ENCODE results near the gene ARHGAP22.
A peak's percentile ranks its signal among the peaks of the same experiment; 100 is the strongest.

The ARHGAP22 gene

GRCh38 chr10:48495282-48496045 lies 109.4 kb downstream of the ARHGAP22 start:
- DNase-seq: no peak

DNA sequence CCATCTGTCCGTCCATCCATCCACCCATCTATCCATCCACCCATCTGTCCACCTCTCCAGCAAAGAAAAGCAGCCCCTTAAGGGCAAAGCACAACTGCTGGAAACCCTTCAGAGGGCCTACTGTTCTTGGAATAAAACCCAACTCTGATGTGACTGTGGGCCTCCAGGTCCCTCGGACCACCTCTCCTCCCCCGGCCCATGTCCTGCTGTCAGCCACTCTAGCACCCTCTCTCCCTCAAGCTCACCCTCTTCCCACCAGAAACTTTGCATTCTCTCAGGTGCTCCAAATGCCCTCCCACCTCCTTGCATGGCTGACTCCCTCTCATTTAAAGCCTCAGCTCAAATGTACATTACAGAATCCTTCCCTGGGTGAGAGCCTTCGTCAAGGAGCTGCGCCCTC lies 110.3 kb downstream of the ARHGAP22 start:
- no peak for DNase-seq

DNA sequence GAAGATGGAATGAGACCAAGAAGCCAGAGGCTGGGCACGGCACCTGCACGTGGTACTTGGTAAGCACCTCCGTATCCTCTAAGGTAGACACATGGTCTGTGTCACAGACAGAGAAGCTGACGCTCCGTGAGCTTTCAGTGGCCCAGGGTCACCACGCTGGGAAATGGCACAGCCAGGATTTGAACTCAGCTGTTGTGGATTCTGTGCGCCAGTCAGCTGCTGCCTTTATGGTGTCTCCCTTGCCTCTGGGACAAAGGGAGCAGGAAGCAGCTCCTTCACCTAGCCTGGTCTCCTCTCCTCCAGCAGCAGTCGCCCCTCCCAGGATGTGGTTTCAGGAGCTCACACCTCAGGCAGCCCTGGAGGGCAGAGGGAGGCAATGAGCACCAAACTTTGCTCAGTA lies 110.8 kb downstream of the ARHGAP22 start:
- no peak for DNase-seq

DNA sequence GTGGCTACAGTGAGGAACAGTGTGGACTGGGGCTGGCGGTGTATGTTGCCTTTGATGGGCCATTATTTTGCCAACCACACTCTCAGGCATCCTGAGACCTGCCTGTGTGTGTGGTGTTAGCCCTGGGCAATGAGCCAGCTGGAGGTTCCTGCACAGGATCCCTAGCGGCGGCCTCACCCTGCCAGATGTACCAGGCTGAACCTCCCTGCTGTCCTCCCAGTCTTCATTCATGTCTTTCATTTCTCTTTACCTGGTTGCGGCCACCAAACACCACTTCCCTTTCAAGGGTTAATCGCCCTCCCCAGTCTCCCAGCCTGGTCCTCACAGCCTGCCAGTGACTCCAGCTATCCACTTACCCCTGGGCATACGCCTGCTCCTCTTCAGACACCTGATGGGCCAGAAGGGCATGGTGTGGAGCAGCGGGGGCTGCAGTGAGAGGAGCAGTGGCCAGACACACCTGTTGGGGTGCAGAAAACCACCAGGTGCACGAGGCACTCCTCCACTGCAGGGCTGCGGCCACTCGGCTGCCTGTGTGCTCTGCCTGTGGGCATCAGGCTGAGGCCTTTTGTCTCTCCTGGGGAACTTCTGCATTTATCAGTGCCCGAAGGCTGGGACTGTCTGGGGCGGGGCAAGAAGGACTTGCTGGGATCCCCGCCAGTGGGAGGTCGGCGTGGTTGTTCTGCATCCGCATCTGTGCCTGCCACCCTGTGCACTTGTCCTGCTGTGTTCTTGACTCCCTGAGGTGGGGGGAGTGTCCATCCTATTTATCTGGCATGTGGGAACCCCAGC lies 111.6 kb downstream of the ARHGAP22 start:
- peak; percentile 11 for DNase-seq

DNA sequence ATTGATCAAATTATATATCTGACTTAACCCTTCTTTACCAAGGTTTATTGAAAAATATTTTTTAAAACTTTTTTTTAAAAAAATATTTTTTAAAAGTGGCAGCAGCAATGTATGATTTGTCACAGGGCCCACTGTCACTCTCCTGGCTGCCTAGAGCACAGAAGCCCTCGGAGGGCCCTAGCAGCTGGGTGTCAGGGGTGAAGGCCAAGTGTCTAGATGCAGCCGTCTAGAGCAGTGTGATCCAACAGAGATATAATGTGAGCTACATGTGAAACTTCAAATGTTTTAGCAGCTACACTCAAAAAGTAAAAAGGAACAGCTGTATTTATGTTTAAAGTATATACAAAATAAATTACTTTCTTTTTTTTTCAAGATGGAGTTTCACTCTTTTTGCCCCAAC lies 112.7 kb downstream of the ARHGAP22 start:
- DNase-seq: no peak

DNA sequence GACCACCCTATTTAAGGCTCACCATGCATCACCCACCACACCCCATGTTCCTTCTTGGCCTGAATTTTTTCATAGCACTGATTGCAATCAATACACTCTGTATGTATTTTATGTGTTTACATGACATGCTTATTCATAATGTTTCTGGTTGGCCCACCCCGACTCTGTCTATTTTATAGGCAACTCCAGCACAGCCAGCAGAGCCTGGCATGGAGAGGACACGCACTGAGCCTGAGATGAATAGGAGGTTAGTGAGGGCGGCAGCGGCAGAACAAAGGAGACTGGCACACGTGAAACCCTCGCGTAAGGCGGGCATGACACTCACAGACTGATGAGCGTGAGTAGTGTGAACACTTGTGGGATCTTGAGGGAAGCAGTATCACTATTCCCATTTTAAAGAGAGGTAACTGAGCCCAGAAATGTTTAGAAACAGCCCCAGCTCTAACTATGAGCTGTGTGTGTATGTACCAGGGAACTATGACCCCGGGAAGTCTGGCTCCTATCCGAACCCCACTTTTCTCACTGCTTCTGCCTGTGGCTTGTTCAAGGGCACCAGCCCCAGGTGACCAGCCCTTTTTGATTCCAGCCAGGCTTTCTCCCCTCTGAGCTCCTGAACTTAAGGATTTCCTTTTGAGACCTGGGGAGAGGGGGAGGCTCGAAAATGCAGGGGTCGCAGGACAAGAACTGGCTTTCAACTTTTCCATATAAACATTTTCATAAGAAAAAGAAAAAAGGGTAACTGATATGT lies 113.3 kb downstream of the ARHGAP22 start:
- no peak for DNase-seq

DNA sequence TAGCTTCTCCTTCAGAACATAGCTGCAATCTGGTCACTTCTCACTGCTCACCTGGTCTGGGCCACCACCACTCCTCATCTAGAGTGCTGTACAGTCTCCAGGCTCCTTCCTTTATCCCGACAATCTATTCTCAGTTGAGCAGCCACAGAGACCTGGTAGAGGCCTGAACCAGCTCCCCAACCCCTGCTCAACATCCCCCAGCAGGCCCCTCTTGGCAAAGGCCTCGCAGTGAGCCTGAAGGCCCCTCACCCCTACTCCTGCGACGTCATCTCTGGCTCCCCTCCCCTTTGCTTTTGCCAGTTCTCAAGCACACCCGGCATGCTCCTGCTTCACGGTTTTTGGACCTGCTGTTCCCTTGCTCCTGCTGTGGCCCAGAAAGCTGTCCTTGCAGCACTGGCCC lies 113.9 kb downstream of the ARHGAP22 start:
- no peak for DNase-seq

GRCh38 chr10:48490571-48490940 lies 114.3 kb downstream of the ARHGAP22 start:
- no peak for DNase-seq

- no peak for DNase-seq
Observed at GRCh38 chr10:48489099-48489498, 115.8 kb downstream of the ARHGAP22 start.

DNA sequence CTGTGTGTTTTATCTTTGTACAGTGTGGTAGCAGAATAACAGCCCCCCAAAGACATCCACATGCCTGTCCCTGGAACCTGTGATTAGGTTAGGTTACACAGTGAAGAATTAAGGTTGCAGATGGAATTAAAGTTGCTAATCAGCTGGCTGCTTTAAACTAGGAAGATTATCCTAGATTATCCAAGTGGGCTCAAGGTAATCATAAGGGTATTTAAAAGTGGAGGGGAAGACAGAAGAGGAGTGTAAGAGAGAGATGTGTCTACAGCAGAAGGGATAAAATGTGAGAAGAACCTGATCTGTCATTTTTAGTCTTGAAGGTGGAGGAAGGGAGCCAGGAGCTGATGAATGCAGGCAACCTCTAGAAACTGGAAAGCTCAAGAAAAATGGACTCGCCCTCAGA lies 117.6 kb downstream of the ARHGAP22 start:
- DNase-seq: no peak

GRCh38 chr10:48485711-48486110 lies 119.2 kb downstream of the ARHGAP22 start:
- no peak for DNase-seq

DNA sequence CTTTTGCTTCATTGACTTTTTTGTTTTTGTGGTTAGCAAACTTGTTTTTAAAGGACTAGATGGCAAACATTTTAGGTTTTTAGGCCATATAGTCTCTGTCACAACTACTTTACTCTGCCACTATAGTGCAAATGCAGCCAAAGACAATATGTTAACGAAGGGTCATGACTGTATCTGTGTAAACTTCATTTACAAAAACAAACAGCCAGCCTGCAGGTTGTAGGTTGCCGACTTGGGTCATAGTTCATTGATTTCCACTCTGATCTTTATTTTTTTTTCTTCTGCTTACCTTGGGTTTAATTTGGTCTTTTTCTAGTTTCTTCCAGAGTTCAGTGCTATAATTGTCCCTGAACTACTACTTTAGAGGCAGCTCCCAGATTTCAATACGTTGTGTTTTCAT lies 120.0 kb downstream of the ARHGAP22 start:
- DNase-seq: no peak

DNA sequence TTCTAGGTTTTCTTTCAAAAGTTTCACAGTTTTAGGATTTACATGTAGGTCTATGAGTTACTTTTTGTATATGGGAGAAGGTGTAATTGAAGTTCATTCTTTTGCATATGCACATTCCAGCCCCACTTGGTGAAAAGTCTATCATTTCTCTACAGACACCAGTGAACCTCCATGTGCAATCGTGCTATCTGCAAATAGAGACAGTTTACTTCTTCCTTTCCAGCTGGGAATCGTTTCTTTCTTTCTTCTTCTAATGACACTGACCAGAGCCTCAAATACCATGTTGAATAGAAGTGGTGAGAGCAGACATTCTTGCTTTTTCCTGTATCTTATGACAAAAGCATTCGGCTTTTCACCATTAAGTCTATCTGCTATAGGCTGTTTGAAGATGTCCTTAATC lies 122.7 kb downstream of the ARHGAP22 start:
- DNase-seq: no peak

DNA sequence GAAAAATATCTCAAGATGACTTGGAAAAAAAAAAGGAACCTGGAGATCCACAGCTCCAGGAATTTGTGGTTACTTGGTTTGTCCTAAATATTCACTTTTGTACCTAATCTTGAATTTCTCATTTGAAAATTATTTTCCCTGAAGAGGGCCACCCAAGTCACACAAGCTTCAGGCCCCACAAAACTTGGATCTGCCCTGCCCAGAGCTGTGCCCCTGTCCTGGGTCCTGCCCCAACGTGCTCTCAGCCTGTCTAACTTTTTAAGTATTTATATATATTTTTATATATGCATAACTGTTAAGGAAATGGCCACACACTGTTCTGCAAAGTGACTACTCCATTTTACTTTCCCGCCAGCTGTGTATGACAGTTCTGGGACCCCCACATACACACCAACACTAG lies 123.5 kb downstream of the ARHGAP22 start:
- DNase-seq: no peak

GRCh38 chr10:48480397-48481374 lies 124.2 kb downstream of the ARHGAP22 start:
- no peak for DNase-seq

DNA sequence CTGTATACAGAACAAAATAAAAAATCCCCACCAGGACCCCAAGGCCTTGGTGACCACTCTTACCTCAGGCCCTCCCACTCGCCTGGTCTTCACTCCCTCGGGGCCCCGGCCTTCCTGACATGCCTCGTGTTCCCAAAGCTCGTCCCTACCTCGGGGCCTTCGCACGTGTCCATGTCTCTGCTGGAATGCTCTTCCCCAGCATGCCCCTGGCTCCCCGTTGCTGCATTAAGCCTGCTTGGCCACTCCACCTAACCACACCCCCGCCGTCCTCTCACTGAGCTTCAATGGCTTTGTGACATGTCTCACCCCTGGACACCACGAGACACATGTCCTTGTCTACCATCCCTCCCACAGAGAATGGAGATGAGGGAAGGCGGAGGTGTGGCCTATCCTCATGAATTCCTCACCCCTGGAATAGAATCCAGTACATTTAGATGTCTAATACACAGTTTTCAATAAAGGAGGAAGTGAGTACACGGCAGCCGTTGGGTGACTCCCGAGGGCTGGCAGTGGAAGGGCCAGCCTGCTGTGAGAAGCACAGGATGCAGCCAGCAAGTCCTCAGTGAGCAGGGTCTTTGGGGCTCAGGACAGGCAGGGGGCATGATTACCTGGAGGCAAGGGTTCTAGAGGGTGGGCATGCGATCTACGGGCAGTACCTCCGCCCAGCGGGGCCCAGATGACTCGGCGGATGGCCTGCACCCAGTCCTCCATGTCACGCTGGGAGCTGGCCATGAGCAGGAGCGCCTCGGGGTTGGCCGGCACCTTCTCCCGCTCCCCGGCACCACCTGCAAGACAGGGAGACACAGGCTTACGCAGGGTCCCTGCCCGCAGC lies 125.7 kb downstream of the ARHGAP22 start:
- no peak for DNase-seq

DNA sequence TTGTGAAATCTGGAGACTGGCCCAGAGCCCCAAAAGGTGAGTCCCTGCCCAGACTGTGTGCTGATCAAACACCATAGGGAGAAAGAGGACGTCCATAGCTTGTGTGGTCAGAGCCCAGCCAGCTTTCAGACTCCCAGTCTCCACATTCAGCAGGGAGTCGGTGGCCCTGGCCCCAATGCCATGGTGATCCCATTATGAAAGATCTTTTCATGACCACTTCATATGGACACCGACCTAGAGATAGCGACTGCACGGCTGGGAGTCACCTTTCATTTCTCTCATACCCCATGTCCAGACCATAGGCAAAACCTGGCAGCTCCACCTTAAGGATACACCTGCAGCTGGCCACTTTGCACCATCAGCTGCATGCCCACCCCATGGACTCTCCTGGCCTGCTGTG lies 126.4 kb downstream of the ARHGAP22 start:
- no peak for DNase-seq

DNA sequence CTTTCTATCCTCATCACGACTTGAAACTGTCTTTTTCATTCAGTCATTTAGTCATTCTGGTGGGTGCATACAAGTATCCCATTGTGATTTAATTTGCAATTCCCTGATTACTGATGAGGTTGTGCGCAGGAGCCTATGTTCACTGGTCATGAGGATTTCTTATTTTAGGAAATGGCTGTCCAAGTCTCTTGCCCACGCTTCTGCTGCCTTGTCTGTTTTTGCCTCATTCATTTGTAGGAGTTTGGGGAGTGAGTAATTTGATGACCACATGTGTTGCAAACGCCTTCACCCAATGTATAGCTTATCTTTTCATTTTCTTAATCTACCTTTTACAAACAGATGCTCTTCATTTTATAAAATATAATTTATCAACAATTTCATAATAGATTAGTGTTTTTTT lies 127.3 kb downstream of the ARHGAP22 start:
- DNase-seq: no peak

GRCh38 chr10:48477141-48477540 lies 127.7 kb downstream of the ARHGAP22 start:
- DNase-seq: no peak

DNA sequence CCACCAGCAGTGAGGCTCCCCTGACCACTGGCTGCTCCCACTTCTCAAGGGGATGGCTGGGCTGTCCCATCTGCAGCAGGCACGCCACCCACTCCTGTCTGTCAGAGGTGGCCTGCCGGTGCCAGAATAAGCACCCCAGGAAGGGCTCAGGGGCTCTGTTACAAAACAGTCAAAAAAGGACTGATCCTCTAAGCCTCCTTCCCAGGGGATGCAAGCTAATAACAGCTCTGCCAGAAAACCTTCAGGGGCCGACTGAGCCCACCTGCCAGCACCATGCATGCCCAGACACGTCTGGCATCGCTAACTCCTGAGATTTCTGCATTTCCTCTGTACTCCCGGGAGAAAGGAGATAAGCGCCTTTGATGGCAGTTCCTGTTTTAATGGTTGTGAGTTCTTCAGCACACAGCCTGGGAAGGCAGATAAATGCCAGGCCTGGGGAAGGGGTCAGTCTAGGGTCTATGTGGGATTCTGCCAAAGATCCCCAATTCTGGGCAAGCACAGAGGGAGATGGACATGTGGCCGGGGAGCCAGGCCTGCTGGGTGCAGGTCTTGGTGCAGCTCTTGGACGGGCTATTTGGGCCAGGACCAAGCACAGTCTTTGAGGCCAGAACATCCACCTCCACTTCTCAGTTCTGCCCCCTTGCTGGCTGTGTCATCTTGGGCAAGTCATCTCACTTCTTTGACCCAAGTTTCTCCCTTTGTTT lies 128.4 kb downstream of the ARHGAP22 start:
- peak; percentile 40 for DNase-seq

DNA sequence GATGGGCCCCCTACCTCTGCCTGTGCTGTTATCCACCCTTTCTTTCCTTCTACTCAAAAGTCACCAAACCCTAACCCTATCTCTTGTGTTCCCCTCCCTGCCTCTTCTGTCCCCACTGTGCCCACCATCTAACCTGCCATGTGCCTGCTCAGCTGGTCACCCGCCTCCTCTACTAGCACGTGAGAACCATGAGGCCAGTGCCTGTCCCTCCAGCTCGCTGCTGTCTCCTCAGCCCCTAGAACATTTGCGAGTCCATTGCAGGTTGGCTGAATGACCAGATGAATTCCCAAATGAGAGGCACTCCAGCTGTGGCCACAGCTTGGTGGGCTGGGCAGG lies 129.0 kb downstream of the ARHGAP22 start:
- DNase-seq: no peak
